ENCODE results near the gene NFKBIE.
A peak's percentile ranks its signal among the peaks of the same experiment; 100 is the strongest.

The NFKBIE gene

DNA sequence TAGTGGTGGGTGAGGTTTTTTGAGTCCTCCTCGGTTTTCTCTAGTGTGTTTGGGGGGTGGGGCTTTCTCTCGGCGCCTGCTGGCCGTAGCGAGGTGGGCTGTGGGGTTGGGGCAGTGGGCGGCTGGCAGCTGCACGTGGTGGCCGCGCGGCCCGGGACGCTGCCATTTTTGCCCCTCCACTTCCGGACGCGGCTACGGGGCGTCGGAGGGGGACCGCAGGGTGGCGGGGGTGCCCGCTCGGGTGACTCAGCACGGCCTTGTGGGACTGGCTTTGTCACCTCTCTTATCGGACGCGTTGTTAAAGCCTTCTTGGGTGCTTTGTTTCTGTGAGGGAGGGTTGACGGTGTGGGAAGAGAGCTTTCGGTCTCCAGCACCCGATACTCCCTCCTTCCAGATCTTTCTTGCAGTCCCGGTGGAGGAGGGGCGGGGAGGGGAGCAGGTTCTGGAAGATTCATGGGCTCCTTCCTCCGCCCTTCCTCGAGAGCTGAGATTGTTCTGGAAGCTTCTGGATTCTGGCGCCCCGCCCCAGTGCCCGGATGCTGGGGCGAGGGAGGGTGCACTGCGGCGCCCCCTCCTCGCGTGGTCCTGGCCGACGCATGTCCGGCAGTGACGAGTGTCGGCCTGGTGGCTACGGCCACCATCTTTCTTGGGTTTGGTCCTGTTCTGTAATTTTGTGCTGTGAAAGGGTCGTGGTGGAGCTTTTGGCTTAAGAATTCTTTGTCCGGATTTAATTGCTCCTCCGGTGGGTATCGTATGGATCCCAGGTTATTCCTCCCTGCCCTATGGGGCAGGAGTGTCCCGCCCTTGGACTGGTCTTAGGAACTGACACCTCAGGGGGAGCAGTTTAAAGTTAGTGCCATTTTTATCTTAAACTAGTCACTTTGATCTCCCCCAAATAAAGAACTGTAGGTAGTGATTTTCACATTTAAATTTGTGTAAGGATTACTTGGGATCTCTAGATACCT is 17.7 kb downstream of the NFKBIE start:
- peak overlapping the region; percentile 99 for H3K27ac ChIP-seq (ENCODE audit: low read depth, low read length)
- H3K27me3 ChIP-seq (ENCODE audit: control insufficient read depth in 5 of 5, insufficient read depth in 4 of 5, low read length in 5 of 5), result no peaks in the 10 kb centered on the region
- H3K9ac ChIP-seq (ENCODE audit: low read length in 5 of 5), result peak overlapping the region; percentile 91 to 100 (median 98)
- no peaks in the 10 kb centered on the region for H3K9me3 ChIP-seq (ENCODE audit: control insufficient read depth in 5 of 5, low read length in 5 of 5)
- peaks cover 7 to 42% (median 30%) of the 10 kb centered on the region in 5 donors for H3K4me1 ChIP-seq (ENCODE audit: control insufficient read depth in 5 of 5, insufficient read depth in 5 of 5, low read length in 5 of 5)
- peak overlapping the region; percentile 86 to 99 (median 98) for H3K4me3 ChIP-seq (ENCODE audit: low read depth in 1 of 5, low read length in 5 of 5)
- H3K36me3 ChIP-seq (ENCODE audit: control insufficient read depth in 5 of 5, insufficient read depth in 5 of 5, low read length in 5 of 5), result peaks cover 26 to 44% (median 41%) of the 10 kb centered on the region in 5 donors

DNA sequence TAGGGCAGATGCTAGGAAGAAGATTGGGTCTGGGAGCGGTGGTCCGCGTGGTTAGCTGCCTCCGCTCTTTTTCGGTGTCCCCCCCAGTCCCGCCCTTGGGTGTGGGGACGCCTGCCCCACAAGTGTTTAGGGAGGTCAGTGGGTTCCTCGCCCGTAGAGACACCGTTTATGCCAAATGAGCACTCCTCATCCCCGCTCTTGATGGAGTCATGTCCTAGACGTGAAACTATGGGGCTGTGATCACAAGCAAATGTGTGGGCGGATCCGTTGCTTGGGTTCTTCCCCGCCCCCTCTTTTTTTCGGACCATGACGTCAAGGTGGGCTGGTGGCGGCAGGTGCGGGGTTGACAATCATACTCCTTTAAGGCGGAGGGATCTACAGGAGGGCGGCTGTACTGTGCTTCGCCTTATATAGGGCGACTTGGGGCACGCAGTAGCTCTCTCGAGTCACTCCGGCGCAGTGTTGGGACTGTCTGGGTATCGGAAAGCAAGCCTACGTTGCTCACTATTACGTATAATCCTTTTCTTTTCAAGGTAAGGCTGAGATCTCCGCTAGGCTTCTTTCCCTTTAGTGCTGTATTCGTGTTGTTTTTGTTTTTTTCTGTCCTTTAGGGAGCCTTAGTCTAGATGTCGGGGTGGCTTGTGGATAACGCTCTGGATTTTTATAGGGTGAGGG is 18.6 kb downstream of the NFKBIE start, which contains the start of gene HSP90AB1:
HSP90AB1 (plus strand) TSS at position 439 of the 675 bp plus-strand sequence. CDS start 1,529 bp downstream, outside the sequence.
- peaks cover 22 to 36% (median 34%) of the 10 kb centered on the region in 5 donors for H3K36me3 ChIP-seq (ENCODE audit: control insufficient read depth in 5 of 5, insufficient read depth in 5 of 5, low read length in 5 of 5)
- H3K9ac ChIP-seq (ENCODE audit: low read length in 5 of 5), result peak within 1 kb of the TSS; percentile 91 to 100 (median 98)
- peaks cover 7 to 39% (median 30%) of the 10 kb centered on the region in 5 donors for H3K4me1 ChIP-seq (ENCODE audit: control insufficient read depth in 5 of 5, insufficient read depth in 5 of 5, low read length in 5 of 5)
- H3K27me3 ChIP-seq (ENCODE audit: control insufficient read depth in 5 of 5, insufficient read depth in 4 of 5, low read length in 5 of 5), result no peaks in the 10 kb centered on the region
- peak within 1 kb of the TSS; percentile 99 for H3K27ac ChIP-seq (ENCODE audit: low read depth, low read length)
- H3K9me3 ChIP-seq (ENCODE audit: control insufficient read depth in 5 of 5, low read length in 5 of 5), result no peaks in the 10 kb centered on the region
- peak within 1 kb of the TSS; percentile 86 to 99 (median 98) for H3K4me3 ChIP-seq (ENCODE audit: low read depth in 1 of 5, low read length in 5 of 5)

DNA sequence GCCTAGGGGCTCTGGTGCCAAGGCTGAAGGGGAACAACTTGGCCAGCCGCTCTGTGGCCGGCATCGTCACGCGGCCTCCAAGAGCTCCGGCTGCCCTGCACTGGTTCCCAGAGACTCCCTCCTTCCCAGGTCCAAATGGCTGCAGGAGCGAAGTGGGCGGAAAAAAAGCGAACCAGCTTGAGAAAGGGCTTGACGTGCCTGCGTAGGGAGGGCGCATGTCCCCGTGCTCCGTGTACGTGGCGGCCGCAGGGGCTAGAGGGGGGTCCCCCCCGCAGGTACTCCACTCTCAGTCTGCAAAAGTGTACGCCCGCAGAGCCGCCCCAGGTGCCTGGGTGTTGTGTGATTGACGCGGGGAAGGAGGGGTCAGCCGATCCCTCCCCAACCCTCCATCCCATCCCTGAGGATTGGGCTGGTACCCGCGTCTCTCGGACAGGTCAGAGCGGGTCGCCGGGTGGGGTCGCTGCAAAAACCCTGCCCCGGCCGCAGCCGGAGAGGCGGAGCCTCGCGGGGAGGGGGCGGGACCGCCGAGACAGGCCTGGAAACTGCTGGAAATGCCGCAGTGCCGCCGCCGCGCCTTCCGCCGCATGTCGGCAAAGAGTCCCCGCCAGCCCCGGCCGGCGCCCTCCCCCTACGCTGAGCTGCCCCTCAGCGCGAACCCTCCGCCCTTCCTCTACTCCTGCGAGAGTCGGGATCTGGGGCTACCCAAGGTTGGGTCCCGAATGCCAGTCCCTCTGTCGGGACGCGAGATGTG is 19.3 kb downstream of the NFKBIE start:
- no peaks in the 10 kb centered on the region for H3K9me3 ChIP-seq (ENCODE audit: control insufficient read depth in 5 of 5, low read length in 5 of 5)
- H3K4me3 ChIP-seq (ENCODE audit: low read depth in 1 of 5, low read length in 5 of 5), result peak overlapping the region; percentile 86 to 99 (median 98)
- H3K36me3 ChIP-seq (ENCODE audit: control insufficient read depth in 5 of 5, insufficient read depth in 5 of 5, low read length in 5 of 5), result peaks cover 18 to 29% (median 27%) of the 10 kb centered on the region in 5 donors
- H3K27me3 ChIP-seq (ENCODE audit: control insufficient read depth in 5 of 5, insufficient read depth in 4 of 5, low read length in 5 of 5), result no peaks in the 10 kb centered on the region
- H3K4me1 ChIP-seq (ENCODE audit: control insufficient read depth in 5 of 5, insufficient read depth in 5 of 5, low read length in 5 of 5), result peaks cover 7 to 39% (median 30%) of the 10 kb centered on the region in 5 donors
- H3K27ac ChIP-seq (ENCODE audit: low read depth, low read length), result peak overlapping the region; percentile 99
- H3K9ac ChIP-seq (ENCODE audit: low read length in 5 of 5), result peak overlapping the region; percentile 91 to 100 (median 98)

DNA sequence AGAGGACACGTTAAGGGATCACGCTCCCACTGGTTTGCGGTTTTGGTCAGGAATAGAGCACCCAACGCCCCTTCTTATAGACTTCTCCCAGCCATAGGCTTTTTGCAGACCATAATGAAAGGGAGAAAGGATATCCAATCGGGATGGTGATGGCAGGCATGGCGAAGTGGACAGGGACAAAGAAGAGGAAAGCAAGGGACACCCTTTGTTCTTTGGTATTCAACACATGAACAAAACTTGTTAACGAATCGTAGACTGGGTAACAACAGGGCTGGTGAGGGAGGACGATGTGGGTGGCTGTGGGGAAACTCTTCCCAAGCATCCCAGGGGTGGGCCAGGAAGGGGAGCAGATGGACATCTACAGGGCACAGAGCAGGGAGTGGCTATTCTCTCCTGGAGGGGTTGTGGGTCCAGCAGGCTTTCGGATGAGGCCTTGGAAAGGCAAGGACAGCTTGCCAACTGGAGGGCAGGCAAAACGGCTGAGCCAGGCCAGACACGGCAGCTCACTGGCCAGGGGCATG is 19.9 kb downstream of the NFKBIE start:
- peak overlapping the region; percentile 99 for H3K27ac ChIP-seq (ENCODE audit: low read depth, low read length)
- peaks cover 12 to 22% (median 21%) of the 10 kb centered on the region in 5 donors for H3K36me3 ChIP-seq (ENCODE audit: control insufficient read depth in 5 of 5, insufficient read depth in 5 of 5, low read length in 5 of 5)
- H3K27me3 ChIP-seq (ENCODE audit: control insufficient read depth in 5 of 5, insufficient read depth in 4 of 5, low read length in 5 of 5), result no peaks in the 10 kb centered on the region
- peaks cover 7 to 39% (median 30%) of the 10 kb centered on the region in 5 donors for H3K4me1 ChIP-seq (ENCODE audit: control insufficient read depth in 5 of 5, insufficient read depth in 5 of 5, low read length in 5 of 5)
- H3K4me3 ChIP-seq (ENCODE audit: low read depth in 1 of 5, low read length in 5 of 5), result peak overlapping the region in 4 of 5 donors; percentile 86 to 99 (median 98)
- H3K9ac ChIP-seq (ENCODE audit: low read length in 5 of 5), result peak overlapping the region in 3 of 5 donors; percentile 92 to 100 (median 100)
- no peaks in the 10 kb centered on the region for H3K9me3 ChIP-seq (ENCODE audit: control insufficient read depth in 5 of 5, low read length in 5 of 5)

DNA sequence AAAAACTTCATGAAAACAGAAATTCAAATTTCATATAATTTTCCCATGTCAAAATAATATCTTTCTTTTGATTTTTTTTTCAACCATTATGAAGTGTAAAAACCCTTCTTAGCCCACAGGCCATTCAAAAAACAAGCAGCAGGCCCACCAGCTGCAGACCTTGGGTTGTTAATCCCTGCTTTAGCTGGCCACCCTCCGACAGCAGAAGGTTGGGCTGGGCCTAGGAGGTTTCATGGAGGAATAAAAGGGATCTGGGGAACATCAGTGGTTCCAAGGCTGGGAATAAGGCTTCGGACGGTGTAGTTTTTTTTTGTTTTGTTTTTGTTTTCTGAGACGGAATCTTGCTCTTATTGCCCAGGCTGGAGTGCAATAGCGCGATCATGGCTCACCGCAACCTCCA is 22.0 kb downstream of the NFKBIE start:
- Histone ChIP-seq H3K27ac (ENCODE audit: low read depth, low read length) (no peak overlapping the region), H3K9ac (ENCODE audit: low read length in 5 of 5) (no peak overlapping the region), H3K4me3 (ENCODE audit: low read depth in 1 of 5, low read length in 5 of 5) (no peak overlapping the region), H3K4me1 (ENCODE audit: control insufficient read depth in 5 of 5, insufficient read depth in 5 of 5, low read length in 5 of 5) (peaks cover 3 to 24% (median 17%) of the 10 kb centered on the region in 5 donors), H3K36me3 (ENCODE audit: control insufficient read depth in 5 of 5, insufficient read depth in 5 of 5, low read length in 5 of 5) (peaks cover 0 to 4% (median 0%) of the 10 kb centered on the region in 5 donors), H3K27me3 (ENCODE audit: control insufficient read depth in 5 of 5, insufficient read depth in 4 of 5, low read length in 5 of 5) (no peaks in the 10 kb centered on the region), H3K9me3 (ENCODE audit: control insufficient read depth in 5 of 5, low read length in 5 of 5) (no peaks in the 10 kb centered on the region)

DNA sequence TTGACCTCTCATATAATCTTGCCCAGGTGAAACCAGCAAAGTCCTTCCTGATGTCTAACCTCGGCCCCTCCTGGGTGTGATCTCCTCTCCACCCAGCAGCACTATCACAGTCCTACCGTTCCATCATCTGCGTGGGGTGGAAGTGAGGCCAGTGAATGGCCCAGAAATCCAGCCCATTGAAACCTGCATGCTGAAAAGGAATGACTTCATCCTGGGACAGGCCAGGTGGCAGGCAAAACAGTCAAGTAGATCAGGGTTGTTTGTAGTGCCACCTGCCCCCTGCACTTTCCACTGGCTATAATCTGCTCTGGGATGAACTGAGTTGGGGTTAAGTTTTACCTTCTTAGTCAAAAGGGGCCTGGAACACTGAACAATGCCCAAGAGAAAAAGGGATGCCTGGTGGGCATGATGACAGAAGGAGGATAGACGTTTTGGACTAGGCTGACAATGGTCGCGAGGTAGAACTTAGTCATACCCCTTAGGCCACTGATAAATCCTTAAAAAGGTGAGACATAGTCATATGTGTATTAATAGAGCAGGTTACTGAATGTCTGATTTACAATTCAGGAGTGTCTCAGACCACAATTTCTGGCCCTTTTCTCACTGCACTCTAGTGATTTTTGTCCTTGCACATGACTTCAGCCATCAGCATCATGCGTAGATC is 26.5 kb downstream of the NFKBIE start:
- H3K27ac ChIP-seq (ENCODE audit: low read depth, low read length), result peak overlapping the region; percentile 94

DNA sequence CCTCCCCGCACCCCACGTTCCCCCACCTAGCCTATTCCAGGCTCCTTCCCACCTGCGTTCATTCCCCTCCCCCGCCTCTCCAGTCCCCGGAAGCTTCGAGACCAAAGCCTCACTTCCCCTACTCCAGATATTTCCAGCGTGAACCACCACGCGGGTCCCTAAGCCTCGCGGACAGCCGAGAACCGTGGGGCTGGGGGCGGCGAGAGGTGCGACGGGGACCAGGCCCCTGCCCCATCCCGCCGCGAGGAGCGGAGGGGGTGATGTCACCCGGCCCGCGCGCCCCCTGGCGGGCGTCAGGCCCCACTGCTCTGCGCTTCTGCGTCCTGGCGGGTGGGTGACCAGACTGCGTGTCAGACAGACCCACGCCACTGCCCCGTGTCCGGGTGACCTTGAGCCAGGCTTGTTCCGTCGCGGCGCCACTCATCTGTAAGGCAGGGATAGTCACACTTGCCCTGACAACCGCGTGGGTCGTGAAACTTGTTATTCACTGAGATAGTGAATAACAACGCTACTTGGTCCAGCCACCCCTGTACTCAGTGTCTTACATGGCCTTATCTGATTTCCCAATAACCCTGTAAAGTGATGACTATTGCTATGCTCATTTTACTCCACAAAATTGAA is 27.4 kb downstream of the NFKBIE start:
- peak overlapping the region in 4 of 5 donors; percentile 53 to 72 (median 63) for H3K9ac ChIP-seq (ENCODE audit: low read length in 5 of 5)
- no peaks in the 10 kb centered on the region for H3K27me3 ChIP-seq (ENCODE audit: control insufficient read depth in 5 of 5, insufficient read depth in 4 of 5, low read length in 5 of 5)
- H3K4me3 ChIP-seq (ENCODE audit: low read depth in 1 of 5, low read length in 5 of 5), result peak overlapping the region; percentile 59 to 75 (median 65)
- peak overlapping the region; percentile 94 for H3K27ac ChIP-seq (ENCODE audit: low read depth, low read length)
- peaks cover 11 to 53% (median 47%) of the 10 kb centered on the region in 5 donors for H3K4me1 ChIP-seq (ENCODE audit: control insufficient read depth in 5 of 5, insufficient read depth in 5 of 5, low read length in 5 of 5)
- H3K36me3 ChIP-seq (ENCODE audit: control insufficient read depth in 5 of 5, insufficient read depth in 5 of 5, low read length in 5 of 5), result peaks cover 0 to 14% (median 11%) of the 10 kb centered on the region in 5 donors
- H3K9me3 ChIP-seq (ENCODE audit: control insufficient read depth in 5 of 5, low read length in 5 of 5), result no peaks in the 10 kb centered on the region

More for the DNA sequence above, 26.5 kb downstream of the NFKBIE start:
- H3K4me1 ChIP-seq (ENCODE audit: control insufficient read depth in 5 of 5, insufficient read depth in 5 of 5, low read length in 5 of 5), result peaks cover 8 to 44% (median 38%) of the 10 kb centered on the region in 5 donors
- H3K27me3 ChIP-seq (ENCODE audit: control insufficient read depth in 5 of 5, insufficient read depth in 4 of 5, low read length in 5 of 5), result no peaks in the 10 kb centered on the region
- H3K9ac ChIP-seq (ENCODE audit: low read length in 5 of 5), result peak overlapping the region in 1 of 5 donors; percentile 30
- H3K9me3 ChIP-seq (ENCODE audit: control insufficient read depth in 5 of 5, low read length in 5 of 5), result no peaks in the 10 kb centered on the region
- no peak overlapping the region for H3K4me3 ChIP-seq (ENCODE audit: low read depth in 1 of 5, low read length in 5 of 5)
- peaks cover 0 to 6% (median 4%) of the 10 kb centered on the region in 5 donors for H3K36me3 ChIP-seq (ENCODE audit: control insufficient read depth in 5 of 5, insufficient read depth in 5 of 5, low read length in 5 of 5)

DNA sequence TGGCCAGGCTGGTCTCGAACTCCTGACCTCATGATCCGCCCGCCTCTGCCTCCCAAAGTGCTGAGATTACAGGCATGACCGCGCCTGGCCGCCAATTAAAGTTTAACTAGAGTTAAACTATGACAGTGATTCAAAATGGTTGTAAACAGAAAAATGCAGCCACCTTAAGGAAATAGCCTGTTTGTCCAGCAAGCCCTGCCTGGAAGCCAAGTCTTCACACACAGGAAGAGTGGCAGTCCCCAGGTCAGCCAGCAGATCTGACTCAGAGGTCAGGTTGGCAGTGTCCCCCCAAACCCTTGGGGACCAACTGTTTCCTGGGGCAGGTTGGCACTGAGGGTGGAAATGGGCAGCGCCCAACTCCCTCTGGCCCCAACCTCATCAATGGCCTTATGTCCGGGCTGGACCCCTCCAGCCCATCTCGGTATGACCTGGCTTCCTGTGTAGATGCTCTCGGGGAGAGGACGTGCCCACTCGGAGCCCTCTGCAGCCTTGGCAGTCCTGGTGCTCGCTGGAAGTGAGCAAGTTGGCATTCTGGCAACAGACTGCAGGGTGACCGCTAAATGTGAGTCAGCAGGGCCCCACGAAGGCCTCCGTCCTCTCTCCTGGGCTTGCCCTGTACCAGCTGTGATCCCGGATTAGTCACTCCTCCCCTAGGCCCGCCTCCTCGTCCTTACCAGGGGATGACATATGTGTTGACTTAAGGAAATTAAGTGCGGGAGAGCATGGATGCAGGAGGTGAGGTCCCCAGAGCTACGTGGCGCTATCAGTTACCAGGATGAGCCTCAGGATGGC is 28.1 kb downstream of the NFKBIE start:
- H3K4me3 ChIP-seq (ENCODE audit: low read depth in 1 of 5, low read length in 5 of 5), result peak overlapping the region; percentile 59 to 75 (median 65)
- peak overlapping the region; percentile 94 for H3K27ac ChIP-seq (ENCODE audit: low read depth, low read length)
- H3K4me1 ChIP-seq (ENCODE audit: control insufficient read depth in 5 of 5, insufficient read depth in 5 of 5, low read length in 5 of 5), result peaks cover 13 to 60% (median 54%) of the 10 kb centered on the region in 5 donors
- no peaks in the 10 kb centered on the region for H3K27me3 ChIP-seq (ENCODE audit: control insufficient read depth in 5 of 5, insufficient read depth in 4 of 5, low read length in 5 of 5)
- peaks cover 0 to 21% (median 18%) of the 10 kb centered on the region in 5 donors for H3K36me3 ChIP-seq (ENCODE audit: control insufficient read depth in 5 of 5, insufficient read depth in 5 of 5, low read length in 5 of 5)
- H3K9ac ChIP-seq (ENCODE audit: low read length in 5 of 5), result peak overlapping the region in 4 of 5 donors; percentile 53 to 72 (median 63)
- no peaks in the 10 kb centered on the region for H3K9me3 ChIP-seq (ENCODE audit: control insufficient read depth in 5 of 5, low read length in 5 of 5)

Measured in subcutaneous abdominal adipose tissue (tissue), 5 donors.